HTERT RPE-1 (cell line): ENCODE data around the gene TMED4.

ENCODE experiments used
- in situ Hi-C: fragments of 300-500 bp; cut with MboI; formaldehyde crosslinking; loops from 4 replicates; pipeline ENCODE4 v1.14.3; 2020; ENCODE audit warnings: low sequenced_read_pairs

The TMED4 gene

DNA sequence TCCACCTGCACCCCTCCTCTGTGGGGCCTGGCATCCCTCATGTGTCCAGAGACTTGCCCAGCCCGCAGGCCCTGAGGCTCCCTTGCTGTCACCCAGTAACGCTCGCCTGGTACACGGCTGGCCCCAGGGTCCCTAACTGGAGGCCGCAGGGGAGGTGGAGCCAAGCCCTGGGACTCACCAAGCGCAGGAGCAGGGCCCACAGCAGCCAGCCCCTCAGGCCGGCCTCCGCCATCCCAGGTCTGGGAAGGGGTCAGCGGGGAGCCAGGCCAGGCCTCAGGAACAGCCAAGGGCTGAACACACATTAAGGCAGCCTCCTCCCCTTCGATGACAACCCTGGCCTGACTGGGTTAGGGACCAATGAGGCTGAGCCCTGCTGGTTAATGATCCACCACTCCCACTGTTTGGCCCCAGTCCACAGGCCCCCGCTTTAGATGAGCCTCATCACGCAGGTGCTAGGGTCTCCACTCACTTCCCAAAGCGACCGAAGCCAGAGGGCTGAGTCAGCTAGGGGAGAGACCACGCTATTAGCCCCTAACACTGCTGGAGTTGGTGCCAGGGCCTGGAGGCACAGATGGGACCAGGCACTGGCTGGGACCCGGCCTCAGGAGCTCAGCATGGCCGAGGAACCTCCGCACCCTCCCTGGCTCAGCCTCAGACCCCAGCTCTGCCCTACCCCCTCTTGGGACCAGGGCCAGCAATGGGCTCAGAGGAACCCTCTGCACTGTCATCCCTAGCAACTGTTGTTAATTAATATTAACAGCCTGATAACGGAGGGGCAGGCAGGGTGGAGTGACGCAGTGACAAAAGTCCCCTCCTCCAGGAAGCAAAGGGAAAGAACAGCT is 40.8 kb downstream of the TMED4 start, which contains the start of gene NPC1L1:
Gene NPC1L1 (minus strand): TSS at position 303 of the 842 bp plus-strand sequence. CDS start 71 bp downstream, at position 232.
- in situ Hi-C loops = no loop called here

DNA sequence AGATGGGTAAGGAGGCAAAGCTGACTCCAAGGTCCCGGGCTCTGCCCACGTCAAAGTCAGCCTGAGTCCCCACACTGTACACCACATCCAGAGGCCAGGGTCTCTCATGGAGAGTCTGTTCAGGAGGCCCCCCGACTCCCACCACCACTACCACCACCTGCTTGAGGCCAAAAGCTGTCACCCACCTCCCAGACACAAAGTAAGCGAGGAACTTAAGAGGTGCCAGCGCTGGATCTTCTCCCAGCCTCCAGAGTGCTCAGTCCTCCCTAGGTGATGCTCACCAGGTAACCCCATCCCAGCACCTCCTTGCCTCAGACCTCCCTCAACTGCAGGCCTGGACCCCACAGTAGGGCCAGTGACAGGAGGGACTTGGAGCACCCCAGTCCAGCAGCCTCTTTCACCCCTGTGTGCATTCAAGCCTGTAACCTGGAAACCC is 41.4 kb downstream of the TMED4 start:
- in situ Hi-C loops = no loop called here

DNA sequence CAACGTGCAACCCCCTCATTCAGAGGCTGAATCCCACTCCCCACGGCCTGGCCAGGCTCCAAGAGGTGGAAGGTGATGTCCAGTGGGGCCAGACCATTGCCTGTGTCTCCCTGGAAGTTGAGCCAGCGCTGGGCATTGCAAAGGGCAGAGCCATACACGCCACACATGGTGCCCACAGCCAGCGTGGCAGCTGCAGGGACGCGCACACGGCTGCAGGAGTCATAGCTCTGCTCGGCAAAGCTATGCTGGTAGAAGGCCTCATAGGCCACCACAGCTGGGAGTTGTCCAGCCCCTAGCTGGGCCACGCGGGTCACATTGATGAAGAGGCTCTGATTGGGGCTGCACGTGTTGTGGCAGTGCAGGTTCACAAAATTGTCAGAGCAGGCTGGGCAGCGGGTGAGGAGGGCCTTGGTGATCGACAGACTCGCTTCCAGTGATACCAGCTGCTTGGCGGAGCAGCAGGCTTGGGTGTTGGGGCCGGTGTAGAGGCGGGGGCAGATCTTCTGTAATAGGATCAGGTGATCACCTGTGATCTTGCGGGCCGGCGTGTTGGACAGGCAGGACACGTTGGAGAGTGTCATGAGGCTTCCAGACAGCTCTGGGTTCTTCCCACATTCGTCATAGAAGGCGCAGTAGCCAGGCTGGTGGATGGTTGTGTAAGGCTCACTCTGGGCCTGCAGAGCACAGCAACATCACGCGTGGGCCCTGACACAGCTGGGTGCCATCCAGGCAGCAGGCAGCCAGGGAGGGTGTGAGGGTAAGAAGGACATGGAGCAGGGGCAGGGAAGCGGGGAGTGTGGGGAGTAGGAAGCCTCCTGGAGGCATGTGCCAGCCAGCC is 42.1 kb downstream of the TMED4 start:
- in situ Hi-C loops = no loop called here

DNA sequence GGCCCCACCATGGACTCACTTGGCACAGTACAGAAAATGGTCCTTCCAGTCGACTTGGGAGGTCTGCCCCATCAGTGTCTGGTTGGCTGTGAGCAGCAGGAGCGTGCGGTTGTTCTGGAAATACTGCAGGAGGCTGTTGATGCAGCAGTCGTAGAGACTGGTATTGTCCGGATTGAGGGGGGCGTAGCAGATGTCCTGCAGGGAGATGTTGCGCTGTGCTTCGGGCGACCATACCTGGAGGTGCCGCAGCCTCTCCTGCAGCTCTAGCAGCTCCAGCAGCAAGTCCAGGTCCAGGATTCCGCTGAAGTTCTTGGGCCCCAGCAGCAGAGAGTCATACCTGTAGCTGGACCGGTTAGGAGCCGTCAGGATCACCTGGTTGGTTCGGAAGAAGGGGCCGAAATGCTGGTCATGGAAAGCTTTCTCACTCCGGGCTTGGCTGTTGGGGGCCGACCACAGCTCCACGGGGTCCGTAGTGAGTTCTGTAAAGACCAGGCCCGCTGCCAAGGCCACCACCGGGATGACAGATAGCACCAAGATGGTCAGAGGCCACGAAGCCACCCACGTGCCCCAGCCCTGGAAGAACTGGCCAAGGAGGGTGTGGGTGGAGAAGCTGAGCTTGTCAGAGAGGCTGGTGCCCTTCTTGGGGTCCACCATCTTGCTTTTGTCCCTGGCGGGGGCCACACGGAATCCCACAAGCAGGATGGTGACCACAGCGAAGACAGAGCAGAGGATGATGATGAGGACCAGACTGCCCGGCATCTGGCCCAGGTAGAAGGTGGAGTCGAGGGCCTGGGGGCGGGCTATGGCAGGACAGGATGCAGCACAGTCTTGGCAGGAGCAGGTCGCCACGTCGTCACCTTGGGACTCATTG is 43.0 kb downstream of the TMED4 start:
- in situ Hi-C loops = no loop called here

DNA sequence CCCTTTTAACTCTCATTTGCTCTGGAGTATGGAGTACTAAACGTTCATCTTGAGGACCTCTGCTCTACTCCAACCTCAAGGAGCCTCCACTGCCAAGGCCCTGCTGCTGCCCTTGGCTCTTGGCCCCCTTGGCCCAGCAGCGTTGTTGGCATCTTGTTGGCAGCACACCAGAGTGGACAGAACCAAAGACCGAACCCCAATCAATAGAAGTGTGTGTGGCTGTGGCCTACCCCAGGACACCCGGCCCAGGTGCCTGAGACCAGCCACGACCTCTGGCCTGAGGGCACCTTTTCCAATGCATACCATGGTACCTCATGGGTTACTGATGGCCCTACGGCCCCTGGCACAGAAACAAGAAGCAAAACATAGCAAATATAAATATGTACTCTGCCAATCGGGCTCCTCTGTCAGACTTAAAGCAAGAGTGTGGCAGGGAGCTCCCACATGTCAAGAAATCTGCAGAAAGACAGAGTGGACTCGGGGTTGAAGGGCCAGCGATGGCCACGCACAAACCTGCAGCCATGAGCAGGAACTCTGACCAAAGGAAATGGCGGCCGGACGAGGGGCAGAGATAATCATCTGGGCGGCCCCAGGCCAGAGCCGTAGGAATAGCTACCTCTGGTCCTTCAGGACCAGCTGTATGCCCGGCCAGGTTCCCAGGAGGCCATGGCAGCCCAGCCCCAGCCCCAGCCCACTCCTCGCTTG is 43.8 kb downstream of the TMED4 start:
- in situ Hi-C loops = no loop called here

DNA sequence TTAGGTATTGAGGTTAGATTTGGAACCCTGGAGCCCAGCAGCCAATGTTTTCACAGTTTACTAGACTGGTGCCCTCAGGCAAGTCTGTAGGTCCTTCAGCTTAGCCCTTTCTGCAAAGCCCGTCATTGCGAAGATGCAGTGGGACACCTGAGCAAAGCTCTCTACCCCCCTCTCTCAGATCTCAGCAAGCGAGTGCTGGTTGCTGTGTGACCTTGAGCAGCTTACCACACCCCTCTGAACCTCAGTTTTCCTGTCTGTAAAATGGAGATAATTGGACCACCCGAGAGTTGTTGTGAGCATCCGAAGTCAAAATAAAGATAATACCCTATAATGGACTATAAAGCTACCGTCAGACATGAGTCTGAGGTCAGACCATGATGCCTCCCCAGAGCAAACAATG is 44.6 kb downstream of the TMED4 start:
- in situ Hi-C loops = no loop called here

DNA sequence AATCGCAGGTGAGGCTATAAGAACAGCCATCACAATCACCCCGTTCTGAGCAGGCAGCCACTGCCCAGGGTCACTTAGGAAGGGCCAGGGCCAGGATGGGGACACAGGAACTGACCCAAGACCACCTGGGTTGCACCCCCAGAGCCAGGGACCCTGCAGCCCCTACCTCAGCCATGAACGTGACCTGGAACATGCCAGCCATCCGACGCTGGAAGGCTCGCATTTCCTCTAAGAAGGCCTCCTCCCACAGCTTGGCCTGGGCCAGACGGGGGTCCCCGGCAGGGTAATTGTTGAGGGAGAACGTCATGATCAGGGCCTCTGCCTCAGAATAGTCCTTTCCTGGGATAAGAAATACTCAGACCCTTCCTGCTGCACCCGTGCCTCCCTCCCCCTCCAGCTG is 45.9 kb downstream of the TMED4 start:
- in situ Hi-C loops = no loop called here

DNA sequence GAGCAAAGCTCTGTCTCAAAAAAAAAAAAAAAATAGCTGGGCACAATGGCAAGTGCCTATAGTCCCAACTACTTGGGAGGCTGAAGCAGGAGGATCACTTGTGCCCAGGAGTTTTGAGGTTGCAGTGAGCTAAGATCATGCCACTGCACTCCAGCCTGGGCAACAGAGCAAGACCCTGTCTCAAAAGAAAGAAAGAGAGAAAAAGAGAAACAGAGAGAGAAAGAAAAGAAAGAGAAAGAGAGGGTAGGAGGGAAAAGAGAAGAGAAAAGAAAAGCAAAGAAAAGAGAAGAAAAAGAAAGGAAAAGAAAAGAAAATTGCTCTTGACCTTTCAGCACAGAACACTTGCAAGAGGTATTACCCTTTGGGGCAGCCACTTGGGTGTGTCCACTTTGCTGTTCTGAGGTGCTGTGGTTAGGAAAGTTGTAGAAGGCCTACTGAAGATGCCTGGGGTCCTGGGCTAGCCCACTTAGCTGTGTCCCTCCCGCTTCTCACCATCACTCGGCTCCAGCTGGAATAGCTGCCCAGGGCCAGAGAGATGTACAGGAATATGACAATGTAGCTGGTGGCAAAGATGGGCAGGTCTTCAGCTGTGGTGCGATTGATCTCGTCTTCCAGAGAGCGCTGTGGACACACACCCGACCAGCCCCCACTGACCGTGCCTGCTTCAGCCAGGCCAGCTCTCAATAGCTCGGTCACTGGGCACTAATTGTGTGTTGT is 46.5 kb downstream of the TMED4 start:
- in situ Hi-C loops = no loop called here

DNA sequence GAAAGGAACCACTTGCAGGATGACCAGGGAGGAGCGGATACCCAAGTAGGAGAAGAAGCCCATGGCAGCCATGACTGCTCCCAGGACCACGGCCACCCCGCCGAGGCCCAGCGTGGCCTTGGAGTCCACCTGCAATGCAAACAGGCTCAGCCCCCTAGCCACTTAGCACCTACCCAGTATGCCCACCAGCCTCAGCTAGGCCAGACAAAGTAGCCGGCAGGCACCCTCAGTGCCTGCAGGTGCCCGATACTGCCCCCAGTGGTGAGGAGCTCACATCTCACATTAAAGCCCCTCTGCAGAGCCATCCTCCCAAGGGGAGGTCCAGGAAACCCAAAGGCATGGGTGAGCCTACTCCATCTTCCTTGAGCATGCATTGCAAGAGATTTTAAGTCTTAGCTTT is 47.5 kb downstream of the TMED4 start:
- in situ Hi-C loops = no loop called here

DNA sequence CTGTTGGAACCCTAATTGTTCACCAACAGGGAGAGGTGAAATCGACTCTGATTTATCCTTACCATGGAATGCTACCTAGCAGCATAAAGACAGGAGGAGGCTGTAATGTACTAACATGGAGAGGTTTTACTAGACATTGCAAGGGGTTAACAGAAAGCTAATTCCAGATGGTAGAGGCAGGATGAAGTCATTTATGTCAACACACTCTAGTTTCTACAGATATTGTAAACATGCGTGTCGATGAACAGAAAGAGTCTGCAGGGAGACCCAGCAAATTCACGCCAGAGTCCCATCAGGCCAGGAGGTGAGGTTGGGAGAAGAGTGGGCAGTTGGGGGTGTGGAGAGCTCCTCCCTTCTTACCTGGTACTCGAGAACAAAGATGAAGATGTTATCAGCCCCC is 47.9 kb downstream of the TMED4 start:
- in situ Hi-C loops = no loop called here

DNA sequence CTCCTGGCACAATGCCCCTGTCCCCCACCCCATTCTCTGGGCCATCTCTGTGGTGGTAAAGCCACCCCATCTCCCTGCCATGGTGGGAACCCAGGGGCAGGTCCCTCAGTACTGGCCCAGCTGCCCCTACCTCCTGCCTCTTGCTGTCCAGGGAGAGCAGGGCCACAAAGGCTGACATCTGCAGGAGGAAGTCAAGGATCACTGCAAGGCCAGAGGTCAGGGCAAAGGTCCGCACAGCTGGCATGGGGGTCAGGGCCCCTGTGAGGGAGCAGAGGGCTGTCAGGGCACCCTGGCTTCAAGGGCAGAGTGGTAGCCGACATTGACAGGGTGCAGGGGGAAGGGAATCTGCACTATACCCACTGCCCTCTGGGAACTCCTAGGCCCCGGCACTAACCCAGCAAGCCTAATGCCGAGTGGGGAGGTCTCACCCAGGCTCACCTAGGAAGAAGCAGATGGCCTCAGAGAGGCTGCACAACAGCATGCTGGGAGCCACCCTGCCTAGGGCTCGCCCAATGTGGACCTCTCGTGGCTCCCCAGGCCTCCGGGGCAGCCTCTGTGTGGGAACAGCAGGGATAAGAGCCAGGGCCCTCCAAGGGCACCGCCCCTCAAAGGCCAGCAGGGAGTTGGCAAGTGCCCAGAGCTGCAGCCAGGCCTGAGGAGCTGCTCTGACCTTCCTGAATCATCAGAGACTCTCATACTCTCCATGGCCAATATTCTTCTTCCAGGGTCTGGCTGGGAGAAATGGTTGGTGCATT is 48.6 kb downstream of the TMED4 start:
- in situ Hi-C loops = no loop called here

DNA sequence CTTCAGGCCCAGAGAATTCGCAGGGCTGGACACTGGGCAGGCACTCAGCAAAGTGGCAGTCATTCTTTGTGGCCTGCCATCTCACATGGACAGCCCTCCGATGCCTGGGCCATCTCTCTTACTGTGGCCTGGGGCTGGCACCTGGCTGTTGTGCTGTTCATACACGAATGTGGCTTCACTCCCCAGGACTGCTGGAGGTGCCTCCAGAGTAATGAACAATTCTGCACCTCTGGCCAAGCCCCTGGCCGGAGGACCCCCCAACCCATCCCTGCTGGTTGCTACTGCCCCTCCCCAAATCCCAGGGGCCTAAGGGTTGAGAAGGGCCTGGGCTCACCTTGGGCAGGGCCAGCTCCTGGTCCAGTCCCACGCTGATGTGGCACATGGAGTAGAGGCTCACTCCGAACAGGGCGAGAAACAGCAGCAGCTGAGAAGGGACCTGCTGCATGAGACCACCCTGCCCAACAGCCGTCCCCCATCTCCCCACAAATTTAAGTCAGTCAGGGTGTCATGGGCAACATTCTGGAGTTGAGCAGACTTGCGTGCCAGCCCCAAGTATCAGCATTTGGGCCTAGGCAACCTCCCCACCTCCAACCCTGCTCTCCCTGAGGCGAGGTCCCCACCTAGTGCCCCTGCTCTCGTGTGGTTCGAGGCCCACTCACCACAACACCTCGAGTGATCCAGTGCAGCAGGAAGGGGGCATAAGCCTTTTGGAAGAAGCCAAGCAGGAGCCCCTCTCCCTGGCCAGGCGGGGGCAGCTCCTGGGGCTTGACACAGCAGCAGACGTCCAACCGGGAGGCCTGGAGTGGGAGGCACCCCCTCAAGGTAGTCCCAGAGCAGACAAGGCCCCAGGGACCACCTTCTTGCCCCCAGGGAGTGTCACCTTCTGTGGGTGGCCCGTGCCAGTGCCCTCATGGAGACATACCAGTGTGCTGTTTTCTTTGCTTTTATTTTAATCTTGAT is 50.3 kb downstream of the TMED4 start:
- in situ Hi-C loops = no loop called here

DNA sequence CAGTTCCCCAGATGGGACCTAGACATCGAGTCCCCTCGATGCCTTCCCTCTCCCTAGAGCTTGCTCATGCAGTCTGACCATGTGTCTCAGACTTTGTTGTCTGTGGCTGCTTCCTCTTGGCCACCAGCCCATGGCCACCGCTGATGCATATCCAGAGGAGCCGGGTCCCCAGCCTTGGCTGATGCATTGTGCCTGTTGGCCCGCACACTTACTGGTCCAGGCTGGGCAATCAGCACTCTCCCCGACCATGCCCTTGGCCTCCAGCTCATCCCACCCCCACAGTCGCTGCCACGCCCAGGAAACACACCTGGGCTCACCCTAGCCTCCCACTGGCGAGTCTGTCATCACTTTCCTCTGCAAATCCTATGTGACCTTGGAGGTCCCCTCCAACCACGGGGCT is 51.0 kb downstream of the TMED4 start:
- in situ Hi-C loops = no loop called here
